Sigmoid colon (tissue), 4 donors: ENCODE measurements around the gene DCLK2.

Experiments used
- CTCF ChIP-seq, 4 experiments: fragments of 450-650 bp in 3 of 4; fragments of 200-600 bp in 1 of 4; IDR thresholded peaks; one replicate each; pipeline ENCODE4 v1.5.1; 2016 to 2019; ENCODE audit warnings: antibody characterized with exemption in 4 of 4, mild to moderate bottlenecking in 3 of 4, moderate library complexity in 2 of 4
- POLR2A ChIP-seq, 2 donors: fragments of 450-650 bp; IDR thresholded peaks; one replicate each; pipeline ENCODE4 v1.6.1; 2016; ENCODE audit warnings: antibody characterized with exemption in 2 of 2, mild to moderate bottlenecking in 2 of 2, moderate library complexity in 2 of 2
- POLR2AphosphoS5 ChIP-seq, 4 donors: sonication (generic); formaldehyde crosslinking; IDR thresholded peaks; one replicate each; pipeline ENCODE4 v1.6.1; 2017; ENCODE audit warnings: antibody characterized with exemption in 4 of 4

- TF ChIP-seq CTCF (IDR thresholded peaks at IDR 0.05) (no peak), POLR2AphosphoS5 (IDR thresholded peaks at IDR 0.05) (no peak), POLR2A (IDR thresholded peaks at IDR 0.05) (no peak)
Observed at GRCh38 chr4:150206954-150207353, 128.7 kb downstream of the DCLK2 start.
